Panc1 (cell line): ENCODE results near the gene TACR1. TPM values are rescaled to one million over a fixed set of nuclear protein-coding genes. Genes with fewer than 3 reads are reported as not detected.

Source experiments
- ATAC-seq: fragments of 200-7000 bp; cut with Tn5 transposase; 2 replicates; pipeline ENCODE4 v1.9.1; 2020; ENCODE audit warnings: mild to moderate bottlenecking, moderate library complexity
- BruUV-seq: library from RNA; stranded (reverse); fragments of 400-500 nt; replicated peaks from 2 replicates; lab custom pipeline; 2021; lab: Mats Ljungman, UMichigan
- CTCF ChIA-PET: fragments of 300-600 bp; sonication (Branson Sonifier 250); formaldehyde crosslinking; loops from one replicate; lab custom pipeline; 2022; ENCODE audit warnings: antibody characterized with exemption; lab: Charles Lee
- POLR2A ChIA-PET: fragments of 300-600 bp; sonication (Branson Sonifier 250); formaldehyde crosslinking; loops from one replicate; lab custom pipeline; 2022; ENCODE audit warnings: antibody characterized with exemption; lab: Charles Lee
- DNase-seq: peaks from one replicate; pipeline ENCODE4 v3.0.0-alpha.2; 2010; ENCODE audit warnings: low read depth, low spot score
- H3K27ac ChIP-seq: 2 replicates; pipeline ENCODE4 v1.5.1; 2011; ENCODE audit warnings: mild to moderate bottlenecking, low read length, inconsistent platforms
- H3K27me3 ChIP-seq: fragments of 200-500 bp; sonication (Bioruptor generic); 2 replicates; pipeline ENCODE4 v1.6.0; 2014; ENCODE audit warnings: low read length, inconsistent platforms; ENCODE audit not compliant: control insufficient read depth, insufficient read depth
- H3K36me3 ChIP-seq: fragments of 200-500 bp; sonication (Bioruptor generic); 2 replicates; pipeline ENCODE4 v1.5.1; 2014; ENCODE audit warnings: inconsistent platforms, mild to moderate bottlenecking, low read length, moderate library complexity; ENCODE audit not compliant: control insufficient read depth, insufficient read depth
- H3K4me1 ChIP-seq: 2 replicates; pipeline ENCODE4 v1.5.1; 2011; ENCODE audit warnings: inconsistent platforms, mild to moderate bottlenecking, low read length, moderate library complexity; ENCODE audit not compliant: control insufficient read depth, insufficient read depth
- H3K4me3 ChIP-seq, 2 experiments: 2 replicates each; pipeline ENCODE4 v1.5.1; 2011 to 2012; ENCODE audit warnings: low read depth in 2 of 2, low read length in 2 of 2, mild to moderate bottlenecking in 2 of 2, inconsistent platforms in 1 of 2, moderate library complexity in 1 of 2
- H3K9me3 ChIP-seq: fragments of 200-500 bp; sonication (Bioruptor generic); 2 replicates; pipeline ENCODE4 v1.5.1; 2014; ENCODE audit warnings: low read depth, mild to moderate bottlenecking, inconsistent platforms, low read length, moderate library complexity; ENCODE audit not compliant: control insufficient read depth, insufficient read depth
- POLR2AphosphoS5 ChIP-seq: IDR thresholded peaks from 2 replicates; pipeline ENCODE4 v1.6.1; 2012; ENCODE audit warnings: mild to moderate bottlenecking, low read depth, low read length, moderate library complexity
- SIN3A ChIP-seq: IDR thresholded peaks from 2 replicates; pipeline ENCODE4 v1.6.1; 2012; ENCODE audit warnings: low read depth, mild to moderate bottlenecking, low read length, moderate library complexity, borderline replicate concordance; ENCODE audit not compliant: insufficient read depth
- TCF7L2 ChIP-seq: IDR thresholded peaks from 2 replicates; pipeline ENCODE4 v1.6.1; 2011; ENCODE audit warnings: mild to moderate bottlenecking, low read depth, low read length, inconsistent platforms
- in situ Hi-C: cut with HindIII; loops from 2 replicates; pipeline ENCODE4 v1.10.0; 2016; ENCODE audit warnings: low sequenced_read_pairs, low pct_unique_long_range_greater_than_20kb
- intact Hi-C: fragments of 100-400 bp; cut with micrococcal nuclease; formaldehyde crosslinking; loops from one replicate; pipeline ENCODE4 v1.10.0; 2022; ENCODE audit not compliant: unreplicated experiment
- total RNA-seq: library from RNA; stranded (reverse); gene quantifications from one replicate; pipeline ENCODE4 v1.2.1, GENCODE V29; 2021; ENCODE audit not compliant: unreplicated experiment
- TF ChIP-seq, protein P1 (sequence below), 2 experiments: IDR thresholded peaks; 2 replicates each; pipeline ENCODE4 v1.6.1; 2011 to 2012; ENCODE audit warnings: low read depth in 2 of 2, control low read depth in 1 of 2, low read length in 1 of 2, mild to moderate bottlenecking in 1 of 2, moderate library complexity in 1 of 2; ENCODE audit not compliant: insufficient read depth in 1 of 2
- TF ChIP-seq, protein P2 (sequence below): fragments of 450-650 bp; IDR thresholded peaks from 2 replicates; pipeline ENCODE4 v1.5.1; 2017; ENCODE audit warnings: mild to moderate bottlenecking

The TACR1 gene
- total RNA-seq, 1 experiment from 2014 or later = not detected

DNA sequence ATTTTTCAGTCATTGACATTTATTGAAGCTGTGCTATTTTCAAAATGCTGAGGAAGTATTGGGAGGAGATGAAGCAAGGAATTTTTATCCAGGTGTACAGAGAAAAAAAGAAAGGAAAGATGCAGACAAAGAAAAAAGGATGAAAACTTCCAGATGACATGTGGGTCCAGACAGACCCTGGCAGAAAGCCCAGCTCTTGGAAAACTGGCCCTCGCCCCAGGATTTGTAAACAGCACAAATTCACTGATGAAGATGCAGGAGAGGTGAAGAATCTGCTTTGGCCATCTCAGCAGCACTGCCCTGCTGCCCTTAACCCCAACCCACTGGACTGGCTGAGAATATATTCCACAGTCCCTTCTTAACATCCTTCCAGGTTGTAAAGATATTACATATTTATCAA lies 12.5 kb downstream of the TACR1 start:
- Histone ChIP-seq H3K27me3 (peaks cover 2% of the 10 kb centered on the region), H3K4me1 (no peaks in the 10 kb centered on the region), H3K4me3 (no peak overlapping the region), H3K36me3 (0 out of 2 replicates have a peak, but pooled peaks cover 2% of the 10 kb centered on the region), H3K27ac (no peak overlapping the region), H3K9me3 (no peaks in the 10 kb centered on the region)
- ATAC-seq = no peak
- ChIA-PET CTCF (no interaction called here), POLR2A (no interaction called here)
- in situ Hi-C loops (no loop called here), intact Hi-C loops (no loop called here)
- no TSS peak for BruUV-seq
- TF ChIP-seq SIN3A (no peak), POLR2AphosphoS5 (no peak), TCF7L2 (no peak)
- TF ChIP-seq, protein P1, sequence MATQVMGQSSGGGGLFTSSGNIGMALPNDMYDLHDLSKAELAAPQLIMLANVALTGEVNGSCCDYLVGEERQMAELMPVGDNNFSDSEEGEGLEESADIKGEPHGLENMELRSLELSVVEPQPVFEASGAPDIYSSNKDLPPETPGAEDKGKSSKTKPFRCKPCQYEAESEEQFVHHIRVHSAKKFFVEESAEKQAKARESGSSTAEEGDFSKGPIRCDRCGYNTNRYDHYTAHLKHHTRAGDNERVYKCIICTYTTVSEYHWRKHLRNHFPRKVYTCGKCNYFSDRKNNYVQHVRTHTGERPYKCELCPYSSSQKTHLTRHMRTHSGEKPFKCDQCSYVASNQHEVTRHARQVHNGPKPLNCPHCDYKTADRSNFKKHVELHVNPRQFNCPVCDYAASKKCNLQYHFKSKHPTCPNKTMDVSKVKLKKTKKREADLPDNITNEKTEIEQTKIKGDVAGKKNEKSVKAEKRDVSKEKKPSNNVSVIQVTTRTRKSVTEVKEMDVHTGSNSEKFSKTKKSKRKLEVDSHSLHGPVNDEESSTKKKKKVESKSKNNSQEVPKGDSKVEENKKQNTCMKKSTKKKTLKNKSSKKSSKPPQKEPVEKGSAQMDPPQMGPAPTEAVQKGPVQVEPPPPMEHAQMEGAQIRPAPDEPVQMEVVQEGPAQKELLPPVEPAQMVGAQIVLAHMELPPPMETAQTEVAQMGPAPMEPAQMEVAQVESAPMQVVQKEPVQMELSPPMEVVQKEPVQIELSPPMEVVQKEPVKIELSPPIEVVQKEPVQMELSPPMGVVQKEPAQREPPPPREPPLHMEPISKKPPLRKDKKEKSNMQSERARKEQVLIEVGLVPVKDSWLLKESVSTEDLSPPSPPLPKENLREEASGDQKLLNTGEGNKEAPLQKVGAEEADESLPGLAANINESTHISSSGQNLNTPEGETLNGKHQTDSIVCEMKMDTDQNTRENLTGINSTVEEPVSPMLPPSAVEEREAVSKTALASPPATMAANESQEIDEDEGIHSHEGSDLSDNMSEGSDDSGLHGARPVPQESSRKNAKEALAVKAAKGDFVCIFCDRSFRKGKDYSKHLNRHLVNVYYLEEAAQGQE (IDR thresholded peaks at IDR 0.05; ENCODE audit: insufficient read depth in 1 of 2, low read depth in 2 of 2, low read length in 1 of 2) = no peak
- TF ChIP-seq, protein P2, sequence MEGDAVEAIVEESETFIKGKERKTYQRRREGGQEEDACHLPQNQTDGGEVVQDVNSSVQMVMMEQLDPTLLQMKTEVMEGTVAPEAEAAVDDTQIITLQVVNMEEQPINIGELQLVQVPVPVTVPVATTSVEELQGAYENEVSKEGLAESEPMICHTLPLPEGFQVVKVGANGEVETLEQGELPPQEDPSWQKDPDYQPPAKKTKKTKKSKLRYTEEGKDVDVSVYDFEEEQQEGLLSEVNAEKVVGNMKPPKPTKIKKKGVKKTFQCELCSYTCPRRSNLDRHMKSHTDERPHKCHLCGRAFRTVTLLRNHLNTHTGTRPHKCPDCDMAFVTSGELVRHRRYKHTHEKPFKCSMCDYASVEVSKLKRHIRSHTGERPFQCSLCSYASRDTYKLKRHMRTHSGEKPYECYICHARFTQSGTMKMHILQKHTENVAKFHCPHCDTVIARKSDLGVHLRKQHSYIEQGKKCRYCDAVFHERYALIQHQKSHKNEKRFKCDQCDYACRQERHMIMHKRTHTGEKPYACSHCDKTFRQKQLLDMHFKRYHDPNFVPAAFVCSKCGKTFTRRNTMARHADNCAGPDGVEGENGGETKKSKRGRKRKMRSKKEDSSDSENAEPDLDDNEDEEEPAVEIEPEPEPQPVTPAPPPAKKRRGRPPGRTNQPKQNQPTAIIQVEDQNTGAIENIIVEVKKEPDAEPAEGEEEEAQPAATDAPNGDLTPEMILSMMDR = no peak
- no peak for DNase-seq

DNA sequence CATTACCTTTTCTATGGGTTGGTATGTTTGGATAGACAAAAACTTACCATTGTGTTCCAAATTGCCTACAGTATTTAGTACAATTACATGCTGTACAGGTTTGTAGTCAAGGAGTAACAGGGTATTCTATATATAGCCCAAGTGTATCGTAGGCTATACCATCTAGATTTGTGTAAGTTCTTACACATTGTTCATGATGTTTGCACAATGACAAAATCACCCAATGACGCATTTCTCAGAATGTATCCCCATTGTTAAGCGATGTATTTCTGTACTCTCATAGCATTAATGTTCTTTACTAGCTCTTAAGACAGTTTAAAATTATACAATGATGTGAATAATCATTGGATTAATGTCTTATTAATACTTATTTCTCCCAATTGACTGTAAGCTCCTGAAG lies 16.7 kb downstream of the TACR1 start:
- H3K36me3 ChIP-seq = 0 out of 2 replicates have a peak, but pooled peaks cover 2% of the 10 kb centered on the region
- H3K27ac ChIP-seq = no peak overlapping the region
- H3K4me3 ChIP-seq = no peak overlapping the region
- DNase-seq (no peak), ATAC-seq (no peak)
- POLR2A ChIA-PET = no interaction called here
- H3K27me3 ChIP-seq = no peaks in the 10 kb centered on the region; the same call in none of the 2 replicates
- TF ChIP-seq, protein P2 = no peak
- TF ChIP-seq POLR2AphosphoS5 (no peak), SIN3A (no peak), TCF7L2 (no peak)
- TF ChIP-seq, protein P1 (IDR thresholded peaks at IDR 0.05; ENCODE audit: insufficient read depth in 1 of 2, low read depth in 2 of 2, low read length in 1 of 2) = no peak
- CTCF ChIA-PET = no interaction called here
- in situ Hi-C loops (no loop called here), intact Hi-C loops (no loop called here)
- no peaks in the 10 kb centered on the region for H3K9me3 ChIP-seq
- BruUV-seq = no TSS peak
- H3K4me1 ChIP-seq = no peaks in the 10 kb centered on the region
